HG02610 (cell line): ENCODE data around the gene FBXW4.

ENCODE experiments used
- ATAC-seq: cut with Tn5 transposase; IDR thresholded peaks from one replicate; pipeline ENCODE4 v1.9.1; 2021; ENCODE audit warnings: mild to moderate bottlenecking, moderate library complexity; ENCODE audit not compliant: unreplicated experiment

The FBXW4 gene

DNA sequence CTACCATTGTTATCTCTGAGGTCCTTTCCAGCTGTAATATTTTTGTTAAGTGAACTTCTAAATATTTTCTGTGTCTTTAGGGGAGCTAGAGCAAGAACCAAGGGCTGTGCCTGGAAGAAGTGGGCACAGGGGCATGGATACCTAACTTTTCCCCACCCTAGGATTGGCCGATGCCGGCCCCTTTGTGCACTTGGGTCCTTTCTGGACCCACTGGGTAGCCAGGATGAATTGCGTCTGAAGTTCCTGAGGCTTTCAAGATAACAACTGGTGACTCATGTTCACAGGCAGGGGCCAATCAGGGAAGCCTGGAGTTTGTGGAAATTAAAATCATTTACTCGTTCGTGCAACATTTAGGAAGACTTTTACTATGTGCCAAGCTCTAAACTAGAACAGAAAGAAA lies 106.1 kb downstream of the FBXW4 start:
- ATAC-seq = no peak

GRCh38 chr10:101587725-101588653 lies 107.0 kb downstream of the FBXW4 start, which contains the start of the genes DPCD and POLL:
DPCD (plus strand) TSS chr10:101588321; CDS start chr10:101588337, 16 bp downstream.
POLL (minus strand) TSS chr10:101588257; CDS start chr10:101587360, 897 bp downstream.
- ATAC-seq = peak; percentile 93

GRCh38 chr10:101585841-101586240 lies 109.1 kb downstream of the FBXW4 start:
- ATAC-seq = no peak

GRCh38 chr10:101580486-101581399 lies 114.2 kb downstream of the FBXW4 start:
- no peak for ATAC-seq

DNA sequence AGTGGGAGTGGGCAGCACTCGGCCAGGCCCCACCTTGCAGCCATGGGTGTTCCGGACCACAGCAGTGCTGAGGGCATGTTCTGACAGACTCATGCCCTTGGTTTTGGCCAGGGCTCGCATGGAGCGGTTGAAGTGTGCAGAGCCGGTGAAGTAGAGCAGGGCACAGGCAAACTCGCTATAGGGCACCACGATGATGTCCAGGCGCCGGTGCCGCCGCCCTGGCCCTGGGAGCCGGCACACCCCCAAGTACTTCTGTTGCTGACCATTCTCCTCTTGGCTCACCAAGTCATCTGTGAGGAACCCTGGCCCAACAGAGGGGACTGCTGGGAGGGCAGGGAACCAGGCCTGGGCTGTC lies 115.5 kb downstream of the FBXW4 start:
- no peak for ATAC-seq

- no peak for ATAC-seq
These were observed 116.0 kb downstream of the FBXW4 start for GRCh38 chr10:101578803-101579515.

DNA sequence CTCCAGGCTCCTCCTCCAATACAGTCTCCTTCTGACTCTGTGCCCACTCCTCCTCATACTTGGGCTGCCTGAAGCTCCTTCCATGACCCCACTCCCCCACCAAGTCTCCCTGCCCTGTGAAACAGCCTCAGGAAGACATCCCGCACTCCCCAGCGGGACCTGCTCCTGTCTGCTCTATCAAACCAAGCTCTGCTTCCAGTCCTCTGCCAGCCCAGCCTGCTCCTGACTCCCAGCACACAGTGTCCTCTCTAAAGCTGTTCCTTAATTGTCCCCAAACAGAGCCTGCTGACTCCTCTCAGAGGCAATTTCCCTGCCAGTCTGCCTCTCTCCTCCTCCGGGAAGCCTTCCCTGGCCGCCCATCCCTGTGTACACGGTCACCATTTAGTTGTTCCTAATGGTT lies 116.8 kb downstream of the FBXW4 start:
- no peak for ATAC-seq

DNA sequence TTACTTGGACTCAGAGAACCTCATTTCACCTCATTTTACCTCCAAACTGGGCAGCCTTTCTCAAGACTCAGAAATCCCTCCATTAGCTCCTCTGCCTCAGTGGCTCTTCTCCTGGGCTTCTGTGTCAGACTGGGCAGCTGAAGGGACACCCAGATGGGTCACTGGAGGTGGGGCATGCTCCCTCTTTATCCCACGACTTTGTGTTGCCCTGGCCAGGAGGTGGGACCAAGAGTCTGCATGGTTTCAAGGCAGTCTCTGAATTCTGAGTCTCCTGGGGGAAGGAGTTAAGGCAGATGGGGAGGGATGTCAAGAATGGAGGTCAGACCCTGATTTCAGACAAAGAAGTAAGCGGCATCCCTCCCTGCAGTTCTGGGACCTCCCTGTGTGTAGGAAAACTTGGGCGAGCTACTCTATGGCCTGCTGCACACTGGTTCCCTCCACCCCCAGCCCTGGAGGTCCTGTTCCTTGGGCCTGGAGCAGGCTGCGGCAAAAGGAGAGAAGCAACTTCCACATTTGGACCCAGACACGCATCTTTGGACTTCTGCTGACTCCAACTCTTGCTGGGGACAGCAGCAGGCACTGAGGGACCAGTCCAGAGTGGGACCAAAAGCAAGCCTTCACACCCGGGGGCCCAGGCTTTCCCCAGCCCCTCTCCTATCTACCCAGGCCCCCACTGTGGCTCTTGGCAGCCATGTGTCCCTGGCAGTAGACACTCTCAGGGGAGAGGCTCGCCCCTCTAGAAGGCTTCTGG lies 117.7 kb downstream of the FBXW4 start:
- no peak for ATAC-seq

DNA sequence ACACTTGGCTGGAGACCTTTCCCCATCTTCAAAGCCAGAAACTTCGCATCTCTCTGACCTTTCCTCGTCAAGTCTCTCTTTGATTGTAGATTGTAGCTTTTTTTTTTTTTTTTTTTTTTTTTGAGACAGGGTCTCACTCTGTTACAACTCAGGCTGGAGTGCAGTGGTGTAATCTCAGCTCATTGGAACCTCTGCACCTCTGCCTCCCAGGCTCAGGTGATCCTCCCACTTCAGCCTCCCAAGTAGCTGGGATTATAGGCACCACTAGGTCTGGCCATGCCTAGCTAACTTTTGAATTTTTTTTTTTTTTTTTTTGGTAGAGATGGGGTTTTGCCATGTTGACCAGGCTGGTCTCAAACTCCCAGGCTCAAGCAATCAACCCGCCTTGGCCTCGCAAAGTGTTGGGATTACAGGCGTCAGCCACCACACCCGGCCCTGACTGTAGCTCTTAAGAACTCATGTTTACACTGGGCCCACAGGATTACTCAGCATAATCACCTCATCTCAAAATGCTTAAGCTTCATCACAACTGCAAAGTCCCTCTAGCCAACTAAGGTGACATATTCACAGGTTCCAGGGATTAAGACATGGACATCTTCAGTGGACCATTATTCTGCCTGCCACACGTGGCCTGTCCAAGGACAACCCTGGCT lies 118.6 kb downstream of the FBXW4 start:
- ATAC-seq = no peak

DNA sequence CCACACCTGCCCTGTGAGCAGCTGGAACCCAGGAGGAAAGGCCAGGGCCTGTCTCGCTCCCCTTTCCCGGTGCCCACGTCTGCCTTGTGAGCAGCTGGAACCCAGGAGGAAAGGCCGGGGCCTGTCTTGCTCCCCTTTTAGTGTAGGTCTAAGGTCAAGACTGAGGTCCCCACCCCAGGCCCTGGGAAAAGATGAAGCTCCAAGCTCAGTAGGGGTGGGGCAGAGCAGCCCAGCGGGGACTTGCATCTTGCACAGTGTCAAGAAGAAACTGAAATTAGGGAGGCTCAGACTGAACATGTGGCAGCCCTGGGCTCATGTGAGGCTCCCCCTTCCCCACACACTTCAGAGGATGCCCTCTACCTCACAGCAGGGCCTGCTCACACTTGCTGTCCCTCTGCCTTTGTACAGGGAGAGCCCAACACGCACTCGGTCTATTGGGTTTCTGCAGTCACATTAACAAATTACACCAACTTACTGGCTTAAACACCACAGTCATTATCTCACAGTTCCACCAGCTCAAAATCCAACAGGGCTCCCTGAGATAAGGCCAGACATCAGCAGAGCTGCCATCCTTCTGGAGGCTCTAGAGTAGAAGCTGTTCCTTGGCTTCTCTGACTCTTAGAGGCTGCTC lies 119.3 kb downstream of the FBXW4 start:
- ATAC-seq = no peak

GRCh38 chr10:101575091-101575490 lies 119.9 kb downstream of the FBXW4 start:
- no peak for ATAC-seq

GRCh38 chr10:101573885-101574753 lies 120.9 kb downstream of the FBXW4 start:
- ATAC-seq = no peak

DNA sequence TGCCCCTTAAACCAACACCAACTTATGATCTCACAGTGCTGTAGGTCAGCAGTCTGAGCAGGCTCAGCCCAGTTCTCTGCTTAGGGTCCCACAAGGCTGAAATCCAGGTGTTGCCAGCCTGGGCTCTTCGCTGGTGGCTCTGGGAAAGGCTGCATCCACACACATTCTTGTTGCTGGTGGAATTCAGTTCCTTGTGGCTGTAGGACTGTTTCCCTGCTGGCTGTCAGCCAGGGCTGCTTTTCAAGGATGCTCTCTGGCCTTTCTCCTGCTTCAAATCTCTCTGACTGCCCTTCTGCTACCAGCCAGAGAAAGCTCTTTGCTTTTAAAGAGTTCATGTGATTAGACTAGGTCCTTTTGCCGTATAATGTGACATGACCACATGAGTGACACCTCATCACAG lies 122.2 kb downstream of the FBXW4 start:
- no peak for ATAC-seq

DNA sequence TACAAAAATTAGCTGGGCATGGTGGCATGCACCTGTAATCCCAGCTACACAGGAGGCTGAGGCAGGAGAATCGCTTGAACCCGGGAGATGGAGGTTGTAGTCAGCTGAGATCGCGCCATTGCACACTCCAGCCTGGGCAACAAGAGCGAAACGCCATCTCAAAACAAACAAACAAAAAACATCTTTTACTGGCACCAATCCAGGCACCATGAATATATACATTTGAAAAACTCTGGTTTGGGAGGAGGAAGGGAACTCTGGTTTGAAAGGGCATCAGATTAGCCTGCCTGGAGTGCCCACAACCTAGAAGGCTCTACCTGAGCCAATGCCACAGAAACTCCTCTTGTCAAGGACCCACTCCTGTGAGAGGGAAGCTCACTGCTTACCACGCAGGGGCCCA lies 122.8 kb downstream of the FBXW4 start:
- no peak for ATAC-seq

- no peak for ATAC-seq
These were observed 123.6 kb downstream of the FBXW4 start for GRCh38 chr10:101571271-101571925.

GRCh38 chr10:101570428-101571270 lies 124.3 kb downstream of the FBXW4 start:
- peak; percentile 15 for ATAC-seq
